Adipocyte (in vitro differentiated cells): ENCODE data around the gene PRAC2.

Source experiments
- DNase-seq: peaks from one replicate; pipeline ENCODE4 v3.0.0-alpha.2; 2015; ENCODE audit warnings: low read depth
- H3K27me3 ChIP-seq: replicated peaks from 2 replicates; pipeline ENCODE4 v1.7.0; 2013; ENCODE audit warnings: mild to moderate bottlenecking, low read length, moderate library complexity; ENCODE audit not compliant: control insufficient read depth, insufficient read depth
- H3K36me3 ChIP-seq: 2 replicates; pipeline ENCODE4 v1.7.0; 2013; ENCODE audit warnings: low read length, mild to moderate bottlenecking, moderate library complexity; ENCODE audit not compliant: control insufficient read depth, insufficient read depth, severe bottlenecking
- H3K4me1 ChIP-seq: 2 replicates; pipeline ENCODE4 v1.7.0; 2013; ENCODE audit warnings: mild to moderate bottlenecking, low read length, moderate library complexity; ENCODE audit not compliant: control insufficient read depth, insufficient read depth
- H3K4me3 ChIP-seq: 2 replicates; pipeline ENCODE4 v1.7.0; 2013; ENCODE audit warnings: mild to moderate bottlenecking, low read length, moderate library complexity
- H3K9ac ChIP-seq: 2 replicates; pipeline ENCODE4 v1.7.0; 2013; ENCODE audit warnings: mild to moderate bottlenecking, low read length, moderate library complexity
- H3K9me3 ChIP-seq: 2 replicates; pipeline ENCODE4 v1.7.0; 2013; ENCODE audit warnings: mild to moderate bottlenecking, low read length, moderate library complexity; ENCODE audit not compliant: control insufficient read depth

The PRAC2 gene

DNA sequence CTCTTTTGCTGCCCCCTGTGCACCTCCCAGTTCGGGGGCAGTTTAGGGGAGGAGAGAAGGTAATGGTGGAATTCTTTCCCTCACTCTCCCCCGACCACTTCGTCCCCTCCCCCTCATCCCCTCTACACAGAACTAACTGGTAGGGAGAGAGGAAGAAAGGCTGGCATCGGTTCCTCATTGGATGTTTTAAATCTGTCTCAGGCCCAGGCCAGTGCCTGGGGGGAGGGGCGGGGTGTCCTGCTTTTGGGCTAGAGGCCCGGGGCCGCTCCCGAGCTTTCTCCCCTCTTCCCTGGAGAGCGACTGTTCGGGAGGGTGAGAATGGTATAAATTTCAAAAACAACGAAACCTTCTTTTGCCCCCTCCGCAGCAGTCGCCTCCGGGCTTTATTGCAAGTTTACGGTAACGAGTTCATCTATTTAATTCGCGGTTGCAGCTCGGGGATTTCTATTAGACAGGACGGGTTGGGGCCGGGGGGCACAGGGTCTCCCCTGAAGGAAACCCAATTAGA lies at the start of gene PRAC2:
Gene PRAC2, plus strand, starts transcription at position 271 of the 508 bp plus-strand sequence. CDS start 1,226 bp downstream, outside the sequence.
- H3K4me3 ChIP-seq = no peak within 1 kb of the TSS
- no peaks in the 10 kb centered on the region for H3K36me3 ChIP-seq
- DNase-seq = no peak
- no peaks in the 10 kb centered on the region for H3K9me3 ChIP-seq
- no peaks in the 10 kb centered on the region for H3K4me1 ChIP-seq
- no peak within 1 kb of the TSS for H3K9ac ChIP-seq
- H3K27me3 ChIP-seq = peaks cover 99% of the 10 kb centered on the region

DNA sequence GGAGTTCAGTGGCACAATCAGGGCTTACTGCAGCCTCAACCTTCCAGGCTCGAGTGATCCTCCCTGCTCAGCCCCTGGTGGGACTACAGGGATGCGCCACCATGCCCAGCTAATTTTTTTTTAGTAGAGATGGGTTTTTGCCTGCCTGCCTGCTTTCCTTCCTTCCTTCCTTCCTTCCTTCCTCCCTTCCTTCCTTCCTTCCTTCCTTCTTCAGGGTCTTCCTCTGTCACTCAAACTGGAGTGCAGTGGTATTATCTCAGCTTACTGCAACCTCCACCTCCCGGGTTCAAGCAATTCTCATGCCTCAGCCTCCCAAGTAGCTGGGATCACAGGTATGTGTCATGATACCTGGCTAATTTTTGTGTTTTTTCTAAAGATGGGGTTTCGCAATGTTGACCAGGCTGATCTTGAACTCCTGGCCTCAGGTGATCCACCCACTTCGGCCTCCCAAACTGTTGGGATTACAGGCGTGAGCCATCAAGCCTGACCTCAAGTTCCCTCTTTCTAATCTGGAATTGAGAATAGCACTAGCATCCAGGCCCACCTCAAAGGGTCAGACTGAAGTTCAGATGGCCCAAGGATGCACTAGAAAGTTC lies 45.9 kb upstream of the PRAC2 start:
- H3K9ac ChIP-seq = no peak overlapping the region
- H3K27me3 ChIP-seq = peaks cover 50% of the 10 kb centered on the region
- H3K36me3 ChIP-seq = no peaks in the 10 kb centered on the region
- H3K4me3 ChIP-seq = no peak overlapping the region
- no peaks in the 10 kb centered on the region for H3K4me1 ChIP-seq
- DNase-seq = no peak
- H3K9me3 ChIP-seq = no peaks in the 10 kb centered on the region

DNA sequence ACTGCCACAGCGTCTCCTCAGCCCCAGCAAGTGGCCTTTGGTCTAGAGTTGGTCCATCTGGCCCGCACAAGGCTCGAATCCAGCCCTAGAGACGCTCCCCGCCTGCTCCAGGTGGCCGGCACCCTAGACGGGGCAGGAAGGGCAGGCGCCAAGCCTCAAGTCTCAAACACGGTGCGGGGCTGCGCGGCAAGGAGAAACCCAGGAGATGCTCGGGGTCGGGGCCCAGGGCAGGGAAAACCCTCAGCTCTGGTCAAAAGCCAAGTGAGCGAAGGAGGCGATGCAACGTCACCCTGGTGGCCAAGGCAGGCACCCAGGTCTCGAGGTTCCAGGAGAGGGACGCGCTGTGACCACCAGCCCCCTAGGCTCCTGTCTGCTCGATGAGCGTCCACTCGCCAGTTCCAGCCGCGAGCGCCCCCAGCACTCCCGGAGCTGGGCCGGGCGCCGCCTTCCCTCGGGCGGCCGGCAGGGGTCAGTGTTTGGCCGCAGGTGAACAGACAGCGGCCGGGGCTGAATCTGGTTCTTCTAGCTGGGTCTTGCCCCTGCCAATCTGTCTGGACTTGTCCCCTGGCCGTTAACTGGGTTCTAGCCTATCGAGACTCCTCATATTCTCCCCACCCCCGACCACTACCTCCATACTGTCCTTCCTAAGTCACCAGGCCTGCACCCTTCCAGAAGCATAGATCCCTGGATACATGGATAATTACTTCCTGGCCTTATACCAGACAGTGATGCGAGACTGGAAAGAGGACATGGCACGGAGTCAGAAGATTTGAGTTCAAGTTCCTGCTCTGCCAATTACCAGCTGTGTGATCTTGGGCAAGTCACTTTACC lies 44.6 kb upstream of the PRAC2 start:
- Histone ChIP-seq H3K36me3 (no peaks in the 10 kb centered on the region), H3K27me3 (peaks cover 62% of the 10 kb centered on the region), H3K4me1 (no peaks in the 10 kb centered on the region), H3K4me3 (peak overlapping the region; percentile 55), H3K9ac (no peak overlapping the region), H3K9me3 (no peaks in the 10 kb centered on the region)
- DNase-seq = peak; percentile 67

DNA sequence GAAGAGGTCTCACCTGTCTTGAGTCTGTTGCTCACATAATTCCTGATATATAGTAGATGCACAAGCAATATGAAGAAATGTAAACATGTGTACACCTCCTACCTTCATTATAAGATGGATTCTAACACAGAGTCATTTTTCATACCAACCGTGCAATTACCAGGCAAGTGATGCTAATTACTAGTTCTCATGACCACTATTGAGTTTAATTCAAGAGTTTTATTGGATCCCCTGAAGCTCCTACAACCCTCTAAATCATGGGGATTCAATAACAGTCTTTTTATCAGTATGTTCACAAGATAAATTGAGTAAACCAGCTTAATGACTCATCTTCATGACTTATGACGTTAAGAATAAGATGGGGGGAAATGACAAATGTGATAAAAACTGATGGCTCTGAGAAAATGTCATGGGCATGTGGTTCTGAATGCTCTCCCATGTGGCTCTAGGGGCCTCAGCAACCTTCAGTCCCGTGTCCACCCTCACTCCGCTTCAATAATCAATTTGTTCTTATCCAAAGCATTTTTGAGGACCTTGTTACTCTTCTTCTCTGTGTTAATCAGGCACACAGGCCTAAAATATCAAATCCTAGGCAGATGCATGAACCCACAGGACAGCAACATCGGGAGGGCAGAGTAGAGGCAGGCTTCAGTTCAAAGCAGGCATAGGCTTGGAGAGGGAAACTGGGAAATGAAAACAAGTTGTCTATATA lies 43.4 kb upstream of the PRAC2 start:
- no peaks in the 10 kb centered on the region for H3K36me3 ChIP-seq
- H3K4me1 ChIP-seq = no peaks in the 10 kb centered on the region
- no peaks in the 10 kb centered on the region for H3K9me3 ChIP-seq
- H3K4me3 ChIP-seq = no peak overlapping the region
- H3K27me3 ChIP-seq = peaks cover 66% of the 10 kb centered on the region
- H3K9ac ChIP-seq = no peak overlapping the region
- DNase-seq = no peak

DNA sequence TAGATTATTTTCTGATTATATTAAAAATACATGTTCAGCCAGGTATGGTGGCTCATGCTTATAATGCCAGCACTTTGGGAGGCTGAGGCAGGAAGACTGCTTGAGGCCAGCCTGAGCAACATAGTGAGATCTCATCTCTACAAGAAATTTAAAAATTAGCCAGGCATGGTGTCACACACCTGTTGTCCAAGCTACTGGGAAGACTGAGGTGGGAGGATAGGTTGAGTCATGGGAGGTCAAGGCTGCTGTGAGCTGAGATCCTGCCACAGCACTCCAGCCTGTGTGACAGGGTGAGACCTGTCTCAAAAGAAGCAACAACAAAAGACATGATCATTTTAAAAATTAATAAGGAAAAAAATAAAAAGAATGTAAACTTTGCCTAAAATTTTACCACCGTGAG lies 41.4 kb upstream of the PRAC2 start:
- Histone ChIP-seq H3K4me3 (no peak overlapping the region), H3K9ac (no peak overlapping the region), H3K27me3 (peaks cover 50% of the 10 kb centered on the region), H3K9me3 (no peaks in the 10 kb centered on the region), H3K4me1 (no peaks in the 10 kb centered on the region), H3K36me3 (no peaks in the 10 kb centered on the region)
- DNase-seq = no peak

DNA sequence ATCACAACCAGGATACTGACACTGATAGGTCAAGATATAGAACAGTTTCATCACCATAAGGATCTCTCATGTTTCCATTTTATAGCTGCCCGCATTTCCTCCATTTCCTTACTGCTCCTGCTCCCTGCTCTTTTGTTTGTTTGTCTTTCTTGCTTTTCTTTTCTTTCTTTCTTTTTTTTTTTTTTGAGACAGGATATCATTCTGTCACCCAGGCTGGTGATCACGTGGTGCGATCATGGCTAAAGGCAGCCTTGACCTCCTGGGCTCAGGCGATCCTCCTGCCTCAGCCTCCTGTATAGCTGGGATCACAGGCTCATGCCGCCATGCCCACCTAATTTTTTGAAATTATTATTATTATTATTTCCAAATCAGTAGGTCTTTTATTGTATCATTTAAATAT lies 32.3 kb upstream of the PRAC2 start:
- no peak overlapping the region for H3K9ac ChIP-seq
- peaks cover 25% of the 10 kb centered on the region for H3K27me3 ChIP-seq
- no peak overlapping the region for H3K4me3 ChIP-seq
- DNase-seq = no peak
- H3K4me1 ChIP-seq = no peaks in the 10 kb centered on the region
- no peaks in the 10 kb centered on the region for H3K36me3 ChIP-seq
- H3K9me3 ChIP-seq = peaks cover 2% of the 10 kb centered on the region

DNA sequence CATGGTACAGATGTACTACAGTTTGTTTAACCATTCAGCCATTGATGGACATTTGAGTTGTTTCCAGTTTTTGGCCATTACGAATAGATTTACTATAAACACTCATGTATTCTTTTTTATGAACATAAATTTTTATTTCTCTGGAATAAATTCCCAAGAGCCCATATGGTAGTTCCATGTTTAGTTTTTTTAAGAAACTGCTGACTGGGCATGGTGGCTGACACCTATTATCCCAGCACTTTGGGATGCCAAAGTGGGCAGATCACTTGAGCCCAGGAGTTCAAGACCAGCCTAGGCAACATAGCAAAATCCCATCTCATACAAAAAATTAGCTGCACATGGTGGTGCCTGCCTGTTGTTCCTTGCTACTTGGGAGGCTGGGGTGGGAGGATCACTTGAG lies 30.9 kb upstream of the PRAC2 start:
- DNase-seq = no peak
- peaks cover 2% of the 10 kb centered on the region for H3K9me3 ChIP-seq
- H3K9ac ChIP-seq = no peak overlapping the region
- H3K36me3 ChIP-seq = no peaks in the 10 kb centered on the region
- H3K27me3 ChIP-seq = peaks cover 36% of the 10 kb centered on the region
- H3K4me3 ChIP-seq = no peak overlapping the region
- no peaks in the 10 kb centered on the region for H3K4me1 ChIP-seq

DNA sequence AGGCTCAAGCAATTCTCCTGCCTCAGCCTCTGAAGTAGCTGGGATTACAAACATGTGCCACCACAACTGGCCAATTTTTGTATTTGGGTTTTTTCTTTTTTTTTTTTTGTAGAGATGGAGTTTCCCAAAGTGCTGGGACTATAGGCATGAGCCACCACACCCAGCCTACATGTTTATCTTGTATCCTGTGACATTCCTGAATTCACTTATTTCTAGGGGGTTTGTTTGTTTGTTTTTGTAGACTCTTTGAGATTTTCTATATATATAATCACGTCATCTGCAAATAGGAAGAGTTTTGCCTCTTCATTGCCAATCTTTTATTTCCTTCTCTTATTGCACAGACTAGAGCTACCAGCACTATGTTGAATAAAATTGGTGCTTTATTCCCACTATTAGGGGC lies 29.8 kb upstream of the PRAC2 start:
- H3K4me1 ChIP-seq = no peaks in the 10 kb centered on the region
- no peaks in the 10 kb centered on the region for H3K36me3 ChIP-seq
- peaks cover 2% of the 10 kb centered on the region for H3K9me3 ChIP-seq
- no peak for DNase-seq
- H3K9ac ChIP-seq = no peak overlapping the region
- peaks cover 45% of the 10 kb centered on the region for H3K27me3 ChIP-seq
- H3K4me3 ChIP-seq = no peak overlapping the region

DNA sequence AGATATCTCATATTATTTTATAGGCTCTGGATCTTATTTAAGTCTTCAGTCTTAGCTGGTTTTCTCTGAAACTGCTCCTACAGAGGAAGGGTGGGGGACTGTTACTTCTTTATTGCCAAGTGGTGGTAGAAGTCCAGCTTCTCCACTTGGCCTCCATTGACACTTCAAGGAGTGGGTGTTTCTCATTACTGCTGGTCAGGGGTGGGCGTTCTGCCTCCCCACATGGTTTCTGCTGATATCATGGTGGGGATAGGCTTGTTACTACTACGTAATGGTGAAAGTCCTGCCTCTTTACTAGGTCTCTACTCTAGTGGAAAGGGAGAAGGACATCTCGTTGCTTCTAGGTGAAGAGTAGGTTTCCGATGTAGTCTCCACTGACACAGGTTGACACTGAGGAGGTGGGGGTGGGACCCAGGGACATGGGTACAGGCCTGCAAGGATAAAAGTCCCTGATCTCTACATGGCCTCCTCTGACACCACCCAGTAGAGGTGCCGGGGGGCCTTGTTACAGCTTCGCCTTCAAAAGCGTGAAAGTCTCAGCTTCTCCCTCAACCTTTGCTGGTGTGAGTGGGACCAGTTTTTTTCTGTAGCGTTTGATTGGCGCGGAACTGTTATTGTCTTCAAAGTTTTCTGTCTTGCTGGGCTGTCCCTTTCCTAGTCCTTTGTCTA lies 21.0 kb upstream of the PRAC2 start:
- Histone ChIP-seq H3K4me1 (no peaks in the 10 kb centered on the region), H3K9ac (no peak overlapping the region), H3K36me3 (no peaks in the 10 kb centered on the region), H3K4me3 (no peak overlapping the region), H3K9me3 (no peaks in the 10 kb centered on the region), H3K27me3 (peaks cover 82% of the 10 kb centered on the region)
- no peak for DNase-seq

DNA sequence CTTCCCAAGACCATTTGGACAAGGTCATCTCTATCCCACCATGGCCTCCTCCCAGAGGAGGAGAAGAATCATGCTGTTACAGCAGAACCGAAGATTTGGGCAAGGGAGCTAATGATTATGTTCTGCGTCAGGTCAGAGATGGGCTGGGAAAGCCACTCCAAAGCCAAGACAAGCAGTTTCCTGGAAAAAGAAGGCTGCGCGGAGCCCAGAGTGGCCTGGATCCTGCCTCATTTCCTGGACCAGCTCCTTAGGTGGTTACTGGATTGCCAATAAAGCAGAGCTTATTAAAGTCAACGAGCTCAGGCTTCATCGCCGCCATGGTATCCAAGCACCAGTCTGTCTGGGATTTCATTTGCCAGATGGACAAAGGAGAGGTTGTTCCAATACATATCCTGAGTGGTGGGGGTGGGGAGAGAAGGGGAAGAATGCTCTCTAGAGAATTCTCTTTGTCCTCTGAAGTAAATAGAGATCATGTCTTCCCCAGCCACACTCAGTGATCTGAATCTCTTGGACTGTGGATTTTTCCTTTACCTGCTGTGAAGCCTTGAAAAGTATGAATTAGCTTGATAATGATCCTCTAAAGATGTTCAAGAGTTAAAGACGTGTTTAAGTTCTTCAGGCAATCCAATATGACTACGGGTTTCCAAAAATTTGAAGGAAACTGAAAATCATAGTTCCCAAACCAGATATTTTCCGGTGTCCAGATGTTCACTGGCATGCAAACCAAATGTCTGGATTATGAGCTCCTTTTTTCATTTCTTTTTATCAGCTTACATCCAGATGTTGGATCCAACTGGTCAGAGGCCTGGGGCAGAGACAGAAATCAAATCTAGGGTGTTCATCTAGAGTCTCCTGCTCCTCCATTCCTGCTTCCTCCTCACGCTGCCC lies 18.4 kb upstream of the PRAC2 start:
- Histone ChIP-seq H3K9me3 (no peaks in the 10 kb centered on the region), H3K4me1 (no peaks in the 10 kb centered on the region), H3K36me3 (no peaks in the 10 kb centered on the region), H3K27me3 (peaks cover 85% of the 10 kb centered on the region), H3K9ac (no peak overlapping the region), H3K4me3 (no peak overlapping the region)
- DNase-seq = no peak
